SKM-1 treated with dmso at 0.1 percent for 144 hours (cell line): ENCODE data around the gene CWF19L1.

Experiments used
- DNase-seq: peaks from one replicate; lab custom pipeline; 2025; ENCODE audit not compliant: unreplicated experiment; lab: John Stamatoyannopoulos, UW

CWF19L1 gene

DNA sequence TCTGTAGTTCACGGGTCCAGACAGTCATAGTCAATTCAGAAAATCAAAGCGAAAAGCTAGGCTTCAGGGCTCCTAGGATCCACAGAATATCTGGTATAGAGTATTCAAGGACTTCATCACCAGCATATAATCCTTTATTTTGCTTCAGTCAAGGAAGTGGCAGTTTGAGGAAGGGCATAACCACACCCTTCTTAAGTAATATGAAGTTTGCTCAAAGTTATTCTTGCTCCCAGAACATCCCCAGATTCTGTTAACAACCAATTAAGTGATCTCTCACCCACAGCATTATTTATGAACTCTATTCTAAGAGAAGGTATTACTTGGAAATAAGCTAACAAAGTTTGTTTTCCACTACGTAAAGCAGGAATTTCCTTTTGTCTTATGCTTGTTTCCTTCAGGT is 13.2 kb downstream of the CWF19L1 start:
- no peak for DNase-seq

DNA sequence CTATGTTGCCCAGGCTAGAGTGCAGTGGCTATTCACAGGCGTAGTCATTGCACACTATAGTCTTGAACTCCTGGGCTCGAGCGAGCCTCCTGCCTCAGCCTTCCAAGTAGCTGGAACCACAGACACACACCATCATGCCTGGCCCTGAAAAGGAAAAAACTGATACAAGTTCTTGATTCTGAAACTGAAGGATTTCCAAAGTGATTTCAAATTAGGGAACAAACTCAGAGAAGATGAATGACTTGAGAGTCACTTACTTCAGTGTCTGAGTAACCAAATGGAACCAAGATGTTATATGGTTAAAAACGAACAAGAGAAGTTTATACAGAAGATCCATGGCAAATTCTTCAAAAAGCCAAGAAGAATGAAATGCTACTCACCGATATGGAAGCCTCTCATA is 14.4 kb downstream of the CWF19L1 start:
- DNase-seq, result no peak

DNA sequence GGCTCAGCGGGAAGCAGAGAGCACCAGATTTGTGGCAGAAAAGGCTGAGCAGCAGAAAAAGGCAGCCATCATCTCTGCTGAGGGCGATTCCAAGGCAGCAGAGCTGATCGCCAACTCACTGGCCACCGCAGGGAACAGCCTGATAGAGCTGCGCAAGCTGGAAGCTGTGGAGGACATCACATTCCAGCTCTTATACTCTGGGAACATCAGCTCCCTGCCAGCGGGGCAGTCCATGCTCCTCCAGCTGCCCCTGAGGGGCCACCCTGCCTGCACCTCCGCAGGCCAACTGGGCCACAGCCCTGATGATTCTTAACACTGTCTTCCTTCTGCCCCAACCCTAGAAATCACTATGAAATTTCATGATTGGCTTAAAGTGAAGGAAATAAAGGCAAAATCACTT is 18.6 kb downstream of the CWF19L1 start:
- no peak for DNase-seq

DNA sequence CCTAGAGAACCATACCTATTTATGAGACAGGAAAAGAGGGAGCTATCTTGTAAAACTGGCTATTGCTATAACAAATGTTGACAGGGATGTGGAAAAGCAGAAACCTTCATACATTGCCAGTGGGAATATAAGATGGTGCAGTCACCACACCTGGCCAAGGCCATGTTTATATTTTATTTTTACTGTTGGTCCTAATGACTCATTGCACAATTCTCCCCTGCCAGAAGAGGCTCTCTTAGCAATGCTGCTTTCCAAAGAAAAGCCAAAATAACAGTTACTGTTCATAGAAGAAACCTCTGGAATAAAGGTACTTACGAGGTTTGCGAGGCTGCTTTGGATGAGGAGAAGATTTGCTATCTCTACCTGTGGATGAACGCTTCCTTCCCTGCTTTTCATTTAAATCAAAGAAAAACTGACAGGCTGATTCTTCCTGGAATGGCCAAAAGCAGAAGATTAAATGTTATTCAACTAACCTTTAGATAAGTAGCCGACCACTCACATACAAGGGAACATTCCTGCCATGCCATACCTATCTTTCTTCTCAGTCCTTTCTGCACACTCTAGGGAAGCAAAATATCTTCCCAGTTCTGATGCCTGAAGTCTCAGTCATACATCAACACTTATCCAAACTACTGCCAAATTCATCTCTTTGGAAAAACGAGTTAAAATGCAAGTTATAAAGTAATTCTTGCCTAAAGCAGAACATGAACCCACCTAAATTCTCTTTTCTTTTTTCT is 21.8 kb downstream of the CWF19L1 start:
- no peak for DNase-seq

DNA sequence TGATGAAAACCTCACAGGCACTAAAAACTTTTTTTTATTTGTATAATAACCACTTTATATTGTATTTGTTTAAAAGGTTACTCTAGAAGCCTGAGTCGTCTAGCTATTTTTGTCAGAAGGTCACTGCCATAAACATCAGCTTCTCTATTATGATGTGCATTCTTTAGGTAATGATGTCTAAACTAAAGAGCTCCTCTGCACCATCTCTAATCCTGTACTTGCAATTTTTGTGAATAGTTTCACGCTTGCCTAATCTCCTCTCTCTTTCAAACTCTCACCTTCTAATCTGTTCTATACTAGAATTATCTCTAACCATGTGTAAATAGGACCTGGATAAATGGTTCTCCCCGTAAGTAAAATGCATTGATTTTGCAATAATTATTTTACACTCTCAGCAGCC is 27.6 kb downstream of the CWF19L1 start:
- no peak for DNase-seq

DNA sequence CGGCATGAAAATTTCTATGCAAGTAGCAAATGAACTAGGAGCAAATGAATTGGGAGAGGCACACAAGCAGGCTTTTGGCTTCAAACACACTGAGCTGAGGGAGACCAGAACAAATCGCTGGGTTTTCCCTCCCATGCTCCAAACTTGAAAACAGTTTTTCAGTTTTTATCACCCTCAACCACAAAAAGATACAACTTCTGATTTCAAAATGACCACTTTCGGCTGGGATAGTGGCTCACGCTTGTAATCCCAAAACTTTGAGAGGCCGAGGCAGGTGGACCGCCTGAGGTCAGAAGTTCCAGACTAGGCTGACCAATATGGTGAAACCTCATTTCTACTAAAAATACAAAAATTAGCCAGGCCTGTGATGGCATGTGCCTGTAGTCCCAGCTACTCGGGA is 29.0 kb downstream of the CWF19L1 start:
- DNase-seq, result no peak

DNA sequence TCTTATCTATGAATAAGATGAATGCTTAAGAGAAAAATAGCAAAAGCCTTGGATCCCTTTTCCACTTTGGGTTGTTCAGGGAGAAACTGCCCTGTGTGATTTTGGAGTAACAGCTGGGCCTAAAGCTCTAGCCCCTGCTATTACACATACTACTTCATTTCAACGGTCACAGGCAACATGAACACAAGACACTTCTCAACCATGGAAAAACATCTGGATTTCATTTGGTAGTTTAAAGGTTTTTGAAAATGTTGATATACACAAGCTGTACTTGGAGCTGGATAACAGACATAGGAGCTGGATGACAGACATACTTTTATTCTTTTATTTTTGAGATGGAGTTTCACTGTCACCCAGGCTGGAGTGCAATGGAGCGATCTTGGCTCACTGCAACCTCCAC is 35.3 kb downstream of the CWF19L1 start:
- DNase-seq, result no peak

DNA sequence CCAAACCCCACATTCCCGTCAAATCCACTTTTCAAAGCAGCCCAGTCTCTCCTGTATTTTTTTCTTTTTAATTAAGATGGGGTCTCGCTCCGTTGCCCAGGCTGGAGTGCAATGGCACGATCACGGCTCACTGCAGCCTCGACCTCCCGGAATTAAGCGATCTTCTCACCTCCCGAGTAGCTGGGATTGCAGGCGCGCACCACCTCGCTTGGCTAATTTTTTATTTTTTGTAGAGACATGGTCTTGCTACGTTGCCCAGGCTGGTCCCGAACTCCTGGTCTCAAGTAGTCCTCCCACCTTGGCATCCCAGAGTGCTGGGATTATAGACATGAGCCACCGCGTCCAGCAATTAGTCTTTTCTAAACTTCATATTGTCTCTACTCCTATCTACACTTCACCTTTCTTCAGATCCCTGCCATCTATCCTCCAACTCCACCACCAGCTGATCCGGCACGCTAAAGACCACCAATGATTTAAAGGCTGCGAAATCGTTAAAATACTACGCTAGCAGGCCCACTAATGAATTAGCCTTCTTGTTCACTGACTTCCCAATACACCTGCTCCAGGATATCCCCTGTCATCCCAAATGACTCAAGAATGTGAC is 37.5 kb downstream of the CWF19L1 start:
- DNase-seq, result no peak

DNA sequence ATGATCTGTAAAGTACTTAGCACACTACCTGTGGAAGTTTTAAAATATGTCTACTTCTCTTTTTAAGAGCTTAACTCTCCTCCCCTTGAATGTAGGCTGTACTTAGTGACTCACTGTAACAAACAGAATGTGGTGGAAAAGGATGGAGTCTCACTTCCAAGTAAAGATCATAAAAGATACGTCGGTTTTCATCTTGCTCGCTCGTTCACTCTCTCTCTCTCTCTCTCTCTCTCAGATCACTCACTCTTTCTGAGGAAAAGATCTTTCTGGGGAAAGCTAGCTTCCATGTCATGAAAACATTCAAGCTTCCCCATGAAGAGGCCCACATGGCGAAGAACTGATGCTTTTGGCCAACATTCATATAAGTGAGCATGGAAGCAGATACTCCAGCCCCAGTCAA is 43.6 kb downstream of the CWF19L1 start:
- no peak for DNase-seq

DNA sequence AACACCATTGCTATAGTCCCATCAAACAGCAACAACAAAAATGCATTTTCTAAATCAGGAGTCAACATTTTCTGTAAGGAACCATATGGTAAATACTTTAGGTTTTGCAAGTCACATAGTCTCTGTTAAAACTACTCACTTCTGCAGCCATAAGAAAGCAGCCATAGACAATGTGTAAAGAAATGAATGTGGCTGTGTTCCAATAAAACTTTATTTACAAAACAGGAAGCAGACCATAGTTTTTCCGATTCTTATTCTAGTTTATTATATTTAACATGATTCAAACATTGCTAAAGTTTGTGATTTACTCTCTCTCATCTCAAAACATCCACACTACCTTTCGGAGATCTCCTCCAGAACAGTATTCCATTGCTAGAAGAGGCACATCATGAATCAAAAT is 44.9 kb downstream of the CWF19L1 start:
- no peak for DNase-seq

DNA sequence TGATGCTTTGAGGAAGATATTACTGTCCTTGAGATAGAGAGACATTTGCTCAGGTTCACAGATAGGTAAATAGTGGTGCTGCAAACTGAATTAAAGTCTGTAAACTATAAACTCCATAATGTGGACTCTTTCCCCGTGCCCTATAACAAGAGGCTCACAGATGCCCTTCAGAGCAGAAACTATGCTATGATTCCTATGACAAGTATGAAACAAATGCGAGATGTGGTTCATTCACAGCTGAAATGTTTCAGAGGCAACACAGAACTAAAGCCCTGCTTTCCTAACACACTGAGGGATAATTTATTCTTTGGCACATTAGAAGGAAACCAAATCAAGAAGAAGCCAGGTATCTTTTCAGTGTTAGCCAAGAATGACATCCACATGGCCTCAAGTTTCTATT is 51.4 kb downstream of the CWF19L1 start:
- no peak for DNase-seq

DNA sequence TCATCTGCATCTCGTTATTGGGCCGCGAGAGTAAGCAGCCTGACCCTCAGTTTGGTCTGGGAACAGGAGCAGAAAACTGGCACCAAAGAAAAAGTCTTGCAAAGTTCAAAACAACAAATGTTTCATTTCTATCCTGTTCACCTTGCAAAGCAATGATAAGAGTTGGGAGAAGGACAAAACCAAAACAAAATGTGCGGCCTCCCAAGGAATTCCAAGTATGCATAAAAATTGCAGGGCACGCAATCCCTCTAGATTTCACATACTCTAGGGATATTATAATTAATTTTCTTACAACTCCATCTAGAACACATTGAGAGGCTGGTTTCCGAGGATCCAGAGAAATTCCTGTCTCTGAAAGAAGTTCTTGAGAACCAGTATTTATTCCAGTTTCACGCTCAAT is 58.1 kb downstream of the CWF19L1 start:
- DNase-seq, result no peak

DNA sequence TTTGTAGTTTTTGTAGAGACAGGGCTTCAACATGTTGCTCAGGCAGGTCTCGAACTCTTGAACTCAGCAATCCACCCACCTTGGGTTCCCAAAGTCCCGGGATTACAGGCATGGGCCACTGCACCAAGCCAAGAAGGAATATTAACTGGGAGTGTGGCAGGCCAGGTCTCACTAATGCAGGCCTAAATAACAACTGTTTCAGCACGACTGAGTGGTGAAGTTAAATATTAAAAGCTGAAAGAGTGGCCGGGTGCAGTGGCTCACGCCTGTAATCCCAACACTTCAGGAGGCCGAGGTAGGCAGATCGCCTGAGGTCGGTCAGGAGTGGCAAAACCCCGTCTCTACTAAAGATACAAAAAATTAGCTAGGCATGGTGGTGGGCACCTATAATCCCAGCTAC is 59.2 kb downstream of the CWF19L1 start:
- no peak for DNase-seq

DNA sequence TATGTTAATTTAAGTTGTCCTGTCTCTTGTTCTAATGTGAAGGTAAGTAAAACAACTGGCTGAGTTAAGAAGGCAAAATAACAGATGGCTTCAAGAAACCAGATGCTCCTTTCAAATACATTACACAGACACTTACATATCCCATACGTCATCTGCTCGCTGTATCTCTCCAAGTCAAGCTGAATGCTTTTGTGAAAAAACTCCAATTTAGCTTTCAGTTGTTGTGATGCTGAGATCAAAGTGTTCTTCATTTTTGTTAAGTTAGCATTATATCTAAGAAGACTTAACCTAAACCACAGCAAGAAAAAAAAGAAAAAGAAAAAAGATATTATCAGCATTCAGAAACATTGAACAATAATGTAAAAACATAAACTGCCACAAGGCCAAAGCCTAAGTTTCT is 63.1 kb downstream of the CWF19L1 start:
- no peak for DNase-seq

DNA sequence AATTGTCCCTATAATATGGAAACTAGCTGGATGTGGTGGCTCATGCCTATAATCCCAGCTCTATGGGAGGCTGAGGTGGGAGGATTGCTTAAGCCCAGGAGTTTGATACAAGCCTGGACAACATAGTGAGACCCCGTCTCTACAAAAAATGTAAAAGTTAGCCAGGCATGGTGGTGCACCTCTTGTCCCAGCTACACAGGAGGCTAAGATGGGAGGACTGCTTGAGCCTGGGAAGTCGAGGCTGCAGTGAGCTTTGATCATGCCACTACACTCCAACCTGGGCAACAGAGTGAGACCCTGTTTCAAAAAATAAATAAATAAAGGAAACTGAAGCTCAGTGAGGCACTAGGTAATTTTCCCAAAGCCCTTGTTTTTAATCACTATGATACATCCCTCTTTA is 65.9 kb downstream of the CWF19L1 start:
- DNase-seq, result no peak

DNA sequence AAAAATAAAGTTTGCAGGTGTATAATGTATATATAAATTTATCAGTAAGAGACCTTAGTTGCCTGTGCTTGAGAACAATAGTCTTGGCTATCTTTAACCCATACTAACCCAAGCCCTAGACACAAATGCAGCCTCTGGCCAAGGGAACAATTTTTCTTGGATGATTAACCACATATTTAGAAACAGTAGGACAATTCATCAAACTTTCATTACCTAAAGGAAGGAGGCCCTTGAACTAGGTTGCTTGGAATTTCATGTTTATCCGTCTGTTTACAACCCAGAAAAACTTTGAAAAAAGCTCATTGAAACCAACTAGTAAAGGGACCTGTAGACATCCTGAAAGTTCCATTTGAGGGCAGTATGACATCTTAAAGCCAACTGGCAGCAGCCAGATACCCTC is 72.7 kb downstream of the CWF19L1 start:
- no peak for DNase-seq

DNA sequence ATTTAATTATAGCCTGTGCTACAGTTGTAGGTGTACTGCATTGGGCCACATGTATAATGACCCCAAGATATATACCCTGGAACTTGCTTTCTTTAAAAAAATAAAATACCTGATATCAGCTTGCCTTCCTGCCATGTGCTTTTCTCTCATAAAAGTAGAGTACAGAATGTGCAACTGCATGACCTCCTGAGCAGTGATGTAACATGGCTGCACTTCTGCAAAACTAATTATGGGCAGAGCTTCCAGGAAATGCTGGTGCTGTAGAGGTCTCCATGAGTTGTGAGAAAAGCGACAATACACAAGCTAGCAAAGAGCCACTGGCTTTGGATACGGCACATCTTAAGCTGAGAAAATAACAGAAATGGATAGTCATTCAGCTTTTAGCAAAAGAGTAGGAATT is 75.1 kb downstream of the CWF19L1 start:
- peak; percentile 89 for DNase-seq

DNA sequence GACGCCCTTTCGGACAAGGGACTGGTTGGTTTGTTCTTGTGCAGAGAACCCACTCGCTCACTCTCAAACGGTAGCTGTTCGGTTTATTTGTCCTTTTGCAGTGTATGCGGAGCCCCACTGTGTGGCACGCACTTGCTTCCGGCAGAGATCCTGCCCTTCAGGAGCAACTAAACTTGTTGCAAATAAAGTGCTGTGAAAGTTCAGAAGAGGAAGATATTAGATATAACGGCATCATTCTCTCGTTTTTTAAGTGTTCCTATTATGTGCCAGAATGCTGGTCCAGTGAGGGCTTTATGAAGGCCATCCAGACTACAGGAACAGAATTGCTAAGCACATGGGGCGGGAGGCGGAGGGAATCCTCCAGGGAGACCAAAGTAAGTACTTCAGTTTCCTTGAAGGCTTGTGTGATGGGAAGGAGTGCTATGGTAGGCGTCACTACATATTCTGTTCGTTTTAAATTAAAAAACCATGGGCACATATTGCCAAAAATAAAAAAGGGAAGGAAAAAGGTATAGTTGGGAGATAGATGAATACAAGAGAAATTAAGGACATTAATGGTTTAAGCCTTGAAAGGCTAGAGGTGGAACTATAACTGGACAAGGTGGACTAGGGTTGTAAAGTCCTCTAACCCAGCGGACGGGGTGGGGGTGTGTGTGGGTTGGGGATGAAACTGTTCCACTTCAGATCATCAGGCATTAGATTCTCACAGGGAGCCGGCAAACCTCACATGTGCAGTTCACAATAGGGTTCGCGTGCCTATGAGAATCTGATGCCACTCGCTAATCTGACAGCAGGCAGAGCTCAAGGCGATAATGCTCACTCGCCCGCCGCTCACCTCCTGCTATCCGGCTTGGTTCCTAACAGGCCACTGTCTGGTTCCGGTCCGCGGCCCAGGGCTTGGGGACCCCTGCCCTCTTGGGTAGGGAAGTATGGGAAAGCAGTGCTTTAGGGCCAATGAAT is 80.9 kb downstream of the CWF19L1 start:
- peak; percentile 33 for DNase-seq

DNA sequence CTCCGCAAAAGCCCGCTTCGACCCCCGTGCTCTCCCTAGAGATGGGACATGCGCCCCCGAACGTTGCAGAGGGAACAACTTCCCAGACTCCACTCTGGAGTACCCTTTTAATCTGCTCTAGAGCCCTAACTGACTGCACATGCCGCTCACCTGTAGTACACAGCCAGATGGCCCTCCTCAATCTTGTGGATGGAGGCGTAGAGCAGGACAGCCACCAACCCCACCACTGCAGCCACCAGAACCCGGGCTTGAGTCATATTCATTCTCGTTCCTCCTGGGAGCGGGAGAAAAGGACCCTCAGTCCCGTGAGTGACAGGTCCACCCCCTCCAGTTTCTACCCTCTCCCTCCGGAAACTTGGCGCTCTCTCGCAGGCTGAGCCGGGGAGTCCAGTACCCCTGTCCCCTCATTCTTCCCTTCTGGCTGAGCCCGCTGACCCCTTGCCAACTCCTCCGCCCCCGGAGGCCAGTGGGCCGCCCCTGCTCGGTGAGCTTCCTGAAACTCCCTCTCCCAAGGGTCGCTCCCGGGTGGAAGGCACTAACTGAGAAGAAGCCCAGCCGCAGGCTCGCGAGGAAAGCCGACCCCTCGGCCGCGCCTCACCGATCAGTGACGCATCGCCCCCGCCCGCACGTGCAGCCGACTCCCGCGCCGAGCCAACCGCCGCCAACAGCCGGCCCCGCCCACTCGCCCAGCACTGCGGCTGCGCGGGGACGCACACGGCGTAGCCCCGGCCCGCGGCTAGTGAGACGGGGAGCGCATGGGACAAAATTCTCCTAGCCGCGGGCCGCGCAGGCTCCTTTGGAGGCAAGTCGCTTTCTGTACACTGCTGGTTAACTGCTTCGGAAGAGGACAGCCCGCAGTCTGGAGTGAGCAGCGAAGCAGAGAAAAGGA is 81.8 kb downstream of the CWF19L1 start, which contains the start of gene ERLIN1:
TSS of gene ERLIN1 (minus strand) at position 666 of the 889 bp plus-strand sequence. CDS start at position 263, 403 bp downstream.
- peak; percentile 88 for DNase-seq

DNA sequence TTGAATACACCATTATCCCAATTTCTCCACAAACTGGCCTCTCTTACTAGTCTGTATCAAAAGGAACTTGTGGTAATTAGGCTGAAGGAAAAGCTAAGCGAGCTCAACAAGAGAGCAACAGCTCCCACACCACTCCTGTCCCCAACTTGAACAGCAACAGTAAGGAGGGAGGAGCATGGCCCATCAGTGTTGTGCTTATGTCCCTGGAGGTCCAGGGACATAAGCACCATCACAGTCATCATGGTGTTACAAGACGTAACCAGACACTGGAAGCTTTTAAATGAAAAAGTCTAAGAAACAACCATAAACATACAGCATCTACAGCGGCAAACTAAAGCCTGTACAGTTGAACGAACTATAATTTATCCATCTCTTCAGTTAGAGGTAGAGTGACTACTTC is 82.6 kb downstream of the CWF19L1 start:
- DNase-seq, result peak; percentile 42

DNA sequence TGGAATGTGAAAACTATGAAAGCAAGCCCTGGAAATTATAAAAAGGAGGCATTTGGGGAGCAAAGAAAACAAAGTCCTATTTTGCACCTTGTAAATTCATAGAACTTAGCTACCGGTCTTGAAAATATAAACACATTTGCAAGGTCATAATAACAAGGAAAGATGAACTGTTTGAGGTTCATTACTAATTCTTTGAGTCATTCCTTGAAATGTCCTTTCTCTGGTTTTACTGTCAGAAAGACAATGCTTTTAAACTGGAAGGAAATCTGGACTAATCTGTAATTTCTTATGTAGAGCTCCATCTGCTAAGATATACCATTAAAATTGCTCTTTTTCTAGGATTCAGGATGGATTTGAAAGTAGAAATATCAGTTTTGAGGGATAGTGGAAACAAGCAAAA is 83.0 kb downstream of the CWF19L1 start:
- DNase-seq, result no peak
